H1 (cell line): Measurements from ENCODE around the gene TRAF3IP1. TPM values are rescaled to one million over a fixed set of nuclear protein-coding genes. Genes with fewer than 3 reads are reported as not detected.
"Not testable (repeated sequence)": the region's sequence is repeated elsewhere in the genome, so short reads cannot be mapped to it uniquely, and the experiment has no call there.

Source experiments
- CTCF ChIA-PET: fragments of 300-600 bp; sonication (Branson Sonifier 250); formaldehyde crosslinking; loops from one replicate; lab custom pipeline; 2021; ENCODE audit not compliant: partially characterized antibody; lab: Charles Lee
- POLR2A ChIA-PET: fragments of 300-600 bp; sonication (Branson Sonifier 250); formaldehyde crosslinking; loops from one replicate; lab custom pipeline; 2021; ENCODE audit warnings: inconsistent platforms; ENCODE audit not compliant: partially characterized antibody; lab: Charles Lee
- DNase-seq, 2 experiments: peaks; one replicate each; pipeline versions ENCODE4 v3.0.0 to v3.0.0-alpha.2; 2010 to 2022; ENCODE audit warnings: low spot score in 2 of 2, low read depth in 1 of 2, mixed read lengths in 1 of 2
- FAIRE-seq: peaks from 2 replicates; lab custom pipeline; 2011; peaks lifted over from hg19 to GRCh38; lab: Jason Lieb, UNC
- H2AFZ ChIP-seq: 2 replicates; pipeline ENCODE4 v1.8.1; 2012; ENCODE audit warnings: low read length, inconsistent platforms
- H2AK5ac ChIP-seq: 2 replicates; pipeline ENCODE4 v1.6.1; 2013; ENCODE audit warnings: low read depth, low read length
- H2BK120ac ChIP-seq: replicated peaks from 2 replicates; pipeline ENCODE3; 2013; ENCODE audit warnings: low read depth, low read length, inconsistent platforms
- H2BK12ac ChIP-seq: 2 replicates; pipeline ENCODE4 v1.6.1; 2013; ENCODE audit warnings: low read depth, low read length
- H2BK15ac ChIP-seq: 2 replicates; pipeline ENCODE4 v1.6.1; 2013; ENCODE audit warnings: low read length
- H2BK20ac ChIP-seq: 2 replicates; pipeline ENCODE4 v1.6.1; 2013; ENCODE audit warnings: low read length
- H2BK5ac ChIP-seq: 2 replicates; pipeline ENCODE4 v1.6.1; 2013; ENCODE audit warnings: low read depth, low read length
- H3K14ac ChIP-seq: 2 replicates; pipeline ENCODE4 v1.6.1; 2013; ENCODE audit warnings: inconsistent platforms; ENCODE audit not compliant: insufficient read length
- H3K18ac ChIP-seq: 2 replicates; pipeline ENCODE4 v1.6.1; 2013; ENCODE audit warnings: low read length; ENCODE audit errors: extremely low read depth
- H3K23ac ChIP-seq: 2 replicates; pipeline ENCODE4 v1.6.1; 2013; ENCODE audit warnings: inconsistent platforms; ENCODE audit not compliant: insufficient read length
- H3K23me2 ChIP-seq: 2 replicates; pipeline ENCODE4 v1.6.1; 2013; ENCODE audit warnings: low read depth, low read length
- H3K27ac ChIP-seq: 2 replicates; pipeline ENCODE4 v1.6.1; 2011; ENCODE audit warnings: low read depth, low read length, inconsistent platforms
- H3K27me3 ChIP-seq, 4 experiments: replicated peaks in 1 of 4; 1 replicate in 1 of 4; 2 replicates in 3 of 4; pipeline versions ENCODE4 v1.6.1 to v1.8.1; 2011 to 2013; ENCODE audit warnings: low read length in 3 of 4, mild to moderate bottlenecking in 3 of 4, inconsistent platforms in 2 of 4, mixed read lengths in 2 of 4, moderate library complexity in 1 of 4; ENCODE audit not compliant: control insufficient read depth in 3 of 4, insufficient read depth in 3 of 4; ENCODE audit errors: extremely low read depth in 1 of 4
- H3K36me3 ChIP-seq, 4 experiments: 2 replicates each; pipeline versions ENCODE4 v1.6.1 to v1.8.1; 2011 to 2013; ENCODE audit warnings: mild to moderate bottlenecking in 4 of 4, low read length in 3 of 4, moderate library complexity in 2 of 4, control low read depth in 1 of 4, inconsistent platforms in 1 of 4; ENCODE audit not compliant: insufficient read depth in 4 of 4, control insufficient read depth in 2 of 4
- H3K4ac ChIP-seq: replicated peaks from 2 replicates; pipeline ENCODE3; 2013; ENCODE audit warnings: low read length, low read depth, mixed read lengths, inconsistent platforms; ENCODE audit not compliant: insufficient read length
- H3K4me1 ChIP-seq, 4 experiments: replicated peaks in 1 of 4; 1 replicate in 1 of 4; 2 replicates in 3 of 4; pipeline versions ENCODE4 v1.6.1 to v1.8.1; 2011 to 2013; ENCODE audit warnings: low read length in 3 of 4, inconsistent platforms in 2 of 4, mixed read lengths in 1 of 4; ENCODE audit not compliant: insufficient read depth in 4 of 4, control insufficient read depth in 3 of 4
- H3K4me2 ChIP-seq, 2 experiments: 2 replicates each; pipeline versions ENCODE4 v1.6.1 to v1.8.1; 2011 to 2013; ENCODE audit warnings: low read depth in 2 of 2, low read length in 2 of 2, control low read depth in 1 of 2, inconsistent platforms in 1 of 2, mild to moderate bottlenecking in 1 of 2; ENCODE audit not compliant: insufficient read depth in 1 of 2
- H3K4me3 ChIP-seq, 4 experiments: fragments of 200-600, 300-600 bp in 1 of 4; sonication (generic), shearing (Covaris generic), sonication (Bioruptor Twin) in 1 of 4; 2 replicates each; pipeline versions ENCODE4 v1.5.1 to v1.8.1; 2011 to 2016; ENCODE audit warnings: low read length in 4 of 4, low read depth in 3 of 4, control low read depth in 2 of 4, inconsistent platforms in 2 of 4, mild to moderate bottlenecking in 2 of 4, mixed read lengths in 1 of 4, moderate library complexity in 1 of 4; ENCODE audit not compliant: insufficient read depth in 2 of 4; ENCODE audit errors: extremely low read depth in 1 of 4
- H3K56ac ChIP-seq: replicated peaks from 2 replicates; pipeline ENCODE3; 2013; ENCODE audit warnings: low read depth, mild to moderate bottlenecking, mixed read lengths, low read length, inconsistent platforms; ENCODE audit not compliant: insufficient read length
- H3K79me1 ChIP-seq: 2 replicates; pipeline ENCODE4 v1.6.1; 2013; ENCODE audit warnings: low read depth, low read length, control low read depth
- H3K79me2 ChIP-seq, 2 experiments: 2 replicates each; pipeline versions ENCODE4 v1.6.1 to v1.8.1; 2012 to 2013; ENCODE audit warnings: low read length in 2 of 2, mild to moderate bottlenecking in 2 of 2, inconsistent platforms in 1 of 2; ENCODE audit not compliant: insufficient read depth in 2 of 2, control insufficient read depth in 1 of 2
- H3K9ac ChIP-seq, 4 experiments: replicated peaks in 1 of 4; 1 replicate in 1 of 4; 2 replicates in 3 of 4; pipeline versions ENCODE4 v1.6.1 to v1.8.1; 2011 to 2013; ENCODE audit warnings: low read depth in 3 of 4, low read length in 3 of 4, control low read depth in 2 of 4, mild to moderate bottlenecking in 2 of 4, moderate library complexity in 2 of 4, inconsistent platforms in 1 of 4; ENCODE audit errors: extremely low read depth in 1 of 4
- H3K9me3 ChIP-seq, 2 experiments: 2 replicates each; pipeline versions ENCODE4 v1.6.1 to v1.8.1; 2012 to 2013; ENCODE audit warnings: mild to moderate bottlenecking in 2 of 2, moderate library complexity in 2 of 2, control low read depth in 1 of 2, inconsistent platforms in 1 of 2, low read depth in 1 of 2, low read length in 1 of 2, mixed read lengths in 1 of 2; ENCODE audit not compliant: insufficient read depth in 2 of 2
- H4K20me1 ChIP-seq, 2 experiments: replicated peaks in 1 of 2; 2 replicates each; pipeline versions ENCODE3 to v1.8.1; 2011 to 2013; ENCODE audit warnings: inconsistent platforms in 2 of 2, low read length in 2 of 2, mild to moderate bottlenecking in 1 of 2; ENCODE audit not compliant: insufficient read depth in 2 of 2, control insufficient read depth in 1 of 2
- H4K5ac ChIP-seq: 2 replicates; pipeline ENCODE4 v1.6.1; 2013; ENCODE audit warnings: low read length, low read depth, mixed read lengths, inconsistent platforms; ENCODE audit not compliant: insufficient read length
- H4K8ac ChIP-seq: 2 replicates; pipeline ENCODE4 v1.8.0; 2013; ENCODE audit warnings: mild to moderate bottlenecking, moderate library complexity, low read length, inconsistent platforms; ENCODE audit not compliant: insufficient read depth; ENCODE audit errors: extremely low read depth
- H4K91ac ChIP-seq: replicated peaks from 2 replicates; pipeline ENCODE3; 2013; ENCODE audit warnings: low read length, mixed read lengths, inconsistent platforms; ENCODE audit not compliant: insufficient read length
- WGBS, 2 experiments: shearing (Covaris generic) in 1 of 2; methylation state at CpG; one replicate each; pipeline versions ENCODE4 v1.1.6 to v1.1.7; 2013 to 2015; ENCODE audit warnings: low lambda C conversion rate in 2 of 2, mixed read lengths in 2 of 2, inconsistent platforms in 1 of 2, low coverage in 1 of 2, missing lambda C conversion rate in 1 of 2; ENCODE audit not compliant: insufficient replicate concordance in 2 of 2, insufficient coverage in 1 of 2, insufficient read length in 1 of 2; ENCODE audit errors: extremely low coverage in 1 of 2, missing lambda C conversion rate in 1 of 2; 5-methylcytosine and 5-hydroxymethylcytosine counted together
- polyA plus RNA-seq, 7 experiments: library from polyadenylated mRNA; depleted of rRNA in 3 of 7; stranded (reverse) in 5 of 7; unstranded in 2 of 7; fragments of >200 nt in 5 of 7; fragments of 200-250 nt in 2 of 7; gene quantifications; 1 replicate in 5 of 7; 2 replicates in 1 of 7; 4 replicates in 1 of 7; pipeline versions ENCODE4 v1.2.1 to v1.2.3, GENCODE V29; 2011 to 2013; ENCODE audit warnings: missing spikeins in 2 of 7, mixed read lengths in 2 of 7
- total RNA-seq: library from RNA; stranded (reverse); fragmentation: NEBNext Ultra II Directional; extraction: Animal tissue kit (Norgen Biotek cat#: 25700); gene quantifications from 2 replicates; pipeline ENCODE4 v1.2.1, GENCODE V29; 2021

Gene TRAF3IP1
- total and polyA plus RNA-seq, 2 of the 8 experiments (the other 6 are each of a cell fraction or from before 2014, with no cell fraction given) = 2.3 to 17.5 TPM

DNA sequence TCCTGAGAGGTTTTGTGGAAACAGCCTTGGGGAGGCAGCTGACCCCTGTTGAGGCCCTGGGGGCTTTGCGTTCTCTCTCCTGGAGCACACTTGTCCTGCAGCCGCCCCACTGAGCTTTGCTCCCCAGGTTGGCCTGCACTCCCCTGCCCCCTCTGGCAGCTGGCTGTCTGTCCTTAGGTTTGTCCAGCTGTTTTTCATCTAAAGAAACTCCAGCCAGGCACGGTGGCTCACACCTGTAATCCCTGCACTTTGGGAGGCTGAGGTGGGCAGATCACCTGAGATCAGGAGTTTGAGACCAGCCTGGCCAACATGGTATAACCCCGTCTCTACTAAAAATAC lies 84.9 kb downstream of the TRAF3IP1 start:
- not testable (repeated sequence) for H3K27me3 ChIP-seq, H2AFZ ChIP-seq, H3K4me3 ChIP-seq, H3K79me1 ChIP-seq, H2BK120ac ChIP-seq, H4K20me1 ChIP-seq, H2BK12ac ChIP-seq, H4K5ac ChIP-seq, H3K23me2 ChIP-seq, H4K8ac ChIP-seq, H3K14ac ChIP-seq, H3K56ac ChIP-seq, H3K4me2 ChIP-seq, FAIRE-seq, H2BK5ac ChIP-seq, DNase-seq, H3K18ac ChIP-seq, H3K27ac ChIP-seq, H3K23ac ChIP-seq, H3K9me3 ChIP-seq, H3K9ac ChIP-seq, H4K91ac ChIP-seq, H3K4ac ChIP-seq, H2BK20ac ChIP-seq, H2AK5ac ChIP-seq, H3K36me3 ChIP-seq, H2BK15ac ChIP-seq, H3K79me2 ChIP-seq
- ChIA-PET POLR2A (interaction anchor here (1.2 kb wide), 1 partner anchor 14 kb away, joined by 4 read pairs; no protein-coding TSS in a partner anchor), CTCF (interaction anchor here (0.9 to 2.9 kb wide), 3 partner anchors 13 to 37 kb away, joined by 3 to 11 read pairs (median 3); no protein-coding TSS in a partner anchor)
- 93% methylated on average over 3 of the region's 4 CpGs; no CpG with 5 or more reads in 1 of the 2 experiments for WGBS, 2 experiments
- peaks cover 0 to 11% (median 5%) of the 10 kb centered on the region in 4 experiments; a peak in 5 of 7 replicates for H3K4me1 ChIP-seq
